ENCODE data around the gene S100A7.

Gene S100A7

GRCh38 chr1:153460551-153460950 is at the start of gene S100A7:
TSS of gene S100A7 (minus strand) at chr1:153460651. CDS start at chr1:153459013, 1,638 bp downstream.
- DNase-seq: no peak

- no peak for DNase-seq
These were observed 49.4 kb upstream of the S100A7 start for GRCh38 chr1:153509729-153510354.

- DNase-seq: no peak
These were observed 48.6 kb upstream of the S100A7 start for GRCh38 chr1:153509036-153509435.

GRCh38 chr1:153507926-153508583 is 47.6 kb upstream of the S100A7 start:
- no peak for DNase-seq

- no peak for DNase-seq
These were observed 46.5 kb upstream of the S100A7 start for GRCh38 chr1:153506831-153507413.

- no peak for DNase-seq
These were observed 45.9 kb upstream of the S100A7 start for GRCh38 chr1:153506386-153506785.

- no peak for DNase-seq
These were observed 45.1 kb upstream of the S100A7 start for GRCh38 chr1:153505576-153505975.

GRCh38 chr1:153503766-153504165 is 43.3 kb upstream of the S100A7 start:
- DNase-seq: no peak

- no peak for DNase-seq
These were observed 38.3 kb upstream of the S100A7 start for GRCh38 chr1:153498746-153499145.

GRCh38 chr1:153495536-153495935 is 35.1 kb upstream of the S100A7 start:
- DNase-seq: no peak

GRCh38 chr1:153494976-153495535 is 34.6 kb upstream of the S100A7 start:
- DNase-seq: peak; percentile 92

GRCh38 chr1:153493343-153493960 is 33.0 kb upstream of the S100A7 start:
- peak; percentile 28 for DNase-seq

GRCh38 chr1:153490272-153491051 is 30.0 kb upstream of the S100A7 start:
- peak; percentile 85 for DNase-seq

- DNase-seq: no peak
These were observed 28.3 kb upstream of the S100A7 start for GRCh38 chr1:153488731-153489130.

- DNase-seq: no peak
These were observed 27.3 kb upstream of the S100A7 start for GRCh38 chr1:153487707-153488106.

GRCh38 chr1:153485863-153486262 is 25.4 kb upstream of the S100A7 start:
- peak; percentile 87 for DNase-seq

- peak; percentile 53 for DNase-seq
These were observed 23.3 kb upstream of the S100A7 start for GRCh38 chr1:153483776-153484175.

- DNase-seq: no peak
These were observed 20.7 kb upstream of the S100A7 start for GRCh38 chr1:153481124-153481523.

GRCh38 chr1:153478692-153479618 is 18.5 kb upstream of the S100A7 start:
- DNase-seq: no peak

GRCh38 chr1:153478047-153478691 is 17.7 kb upstream of the S100A7 start:
- no peak for DNase-seq

- no peak for DNase-seq
These were observed 16.1 kb upstream of the S100A7 start for GRCh38 chr1:153476491-153477093.

Measured in NCI-H1436 (cell line).